Measurements from ENCODE around the gene ST7.

Gene ST7

GRCh38 chr7:117200786-117201458, 247.6 kb downstream of the ST7 start:
- DNase-seq, result no peak

GRCh38 chr7:117202511-117202910, 249.2 kb downstream of the ST7 start:
- DNase-seq, result no peak

- no peak for DNase-seq
Observed at GRCh38 chr7:117203205-117203604, 249.9 kb downstream of the ST7 start.

- DNase-seq, result no peak
Observed at GRCh38 chr7:117205873-117206272, 252.6 kb downstream of the ST7 start.

- peak; percentile 12 for DNase-seq
Observed at GRCh38 chr7:117208257-117208656, 255.0 kb downstream of the ST7 start.

GRCh38 chr7:117210397-117210796, 257.1 kb downstream of the ST7 start:
- peak; percentile 1 for DNase-seq

- no peak for DNase-seq
Observed at GRCh38 chr7:117210908-117211307, 257.6 kb downstream of the ST7 start.

- DNase-seq, result no peak
Observed at GRCh38 chr7:117211614-117212013, 258.3 kb downstream of the ST7 start.

- peak; percentile 70 for DNase-seq
Observed at GRCh38 chr7:117212969-117213877, 259.9 kb downstream of the ST7 start.

GRCh38 chr7:117216010-117216409, 262.7 kb downstream of the ST7 start:
- DNase-seq, result no peak

- DNase-seq, result no peak
Observed at GRCh38 chr7:117216436-117217069, 263.3 kb downstream of the ST7 start.

GRCh38 chr7:117217106-117218035, 264.1 kb downstream of the ST7 start:
- no peak for DNase-seq

GRCh38 chr7:117218700-117219099, 265.4 kb downstream of the ST7 start:
- no peak for DNase-seq

GRCh38 chr7:117219485-117219884, 266.2 kb downstream of the ST7 start:
- no peak for DNase-seq

- DNase-seq, result no peak
Observed at GRCh38 chr7:117220836-117221235, 267.5 kb downstream of the ST7 start.

GRCh38 chr7:117225536-117225935, 272.2 kb downstream of the ST7 start:
- no peak for DNase-seq

- DNase-seq, result peak; percentile 72
Observed at GRCh38 chr7:117227091-117227490, 273.8 kb downstream of the ST7 start.

GRCh38 chr7:117229350-117229749, 276.0 kb downstream of the ST7 start:
- peak; percentile 19 for DNase-seq

- peak; percentile 82 for DNase-seq
Observed at GRCh38 chr7:117230276-117231046, 277.2 kb downstream of the ST7 start.

GRCh38 chr7:117231047-117231359, 277.7 kb downstream of the ST7 start:
- peak; percentile 32 for DNase-seq

- no peak for DNase-seq
Observed at GRCh38 chr7:117237646-117238045, 284.3 kb downstream of the ST7 start.

GRCh38 chr7:117238472-117238871, 285.2 kb downstream of the ST7 start:
- no peak for DNase-seq

All from OCI-M1 (cell line).